PC-9 (cell line): ENCODE data around the gene NME9. TPM values are rescaled to one million over a fixed set of nuclear protein-coding genes. Genes with fewer than 3 reads are reported as not detected.

Experiments
- BruUV-seq: library from RNA; stranded (reverse); fragments of 400-500 nt; replicated peaks from 2 replicates; lab custom pipeline; 2021; lab: Mats Ljungman, UMichigan
- CTCF ChIA-PET: fragments of 300-600 bp; sonication (Branson Sonifier 250); formaldehyde crosslinking; loops from one replicate; lab custom pipeline; 2022; ENCODE audit warnings: antibody characterized with exemption; lab: Charles Lee
- POLR2A ChIA-PET: fragments of 300-600 bp; sonication (Branson Sonifier 250); formaldehyde crosslinking; loops from one replicate; lab custom pipeline; 2022; ENCODE audit warnings: antibody characterized with exemption; ENCODE audit not compliant: unreplicated experiment; lab: Charles Lee
- DNase-seq, 2 experiments: peaks; one replicate each; pipeline versions ENCODE4 v3.0.0 to v3.0.0-alpha.2; 2015 to 2022; ENCODE audit warnings: mixed read lengths in 1 of 2
- H2AFZ ChIP-seq: fragments of 200-600 bp; sonication (generic); 2 replicates; pipeline ENCODE4 v1.8.1; 2017; ENCODE audit warnings: antibody characterized with exemption
- H3F3A ChIP-seq: fragments of 200-600 bp; sonication (generic); 2 replicates; pipeline ENCODE4 v1.8.1; 2017; ENCODE audit warnings: antibody characterized with exemption, mild to moderate bottlenecking, low read depth; ENCODE audit not compliant: insufficient read depth
- H3K27ac ChIP-seq: fragments of 200-600 bp; sonication (generic); 2 replicates; pipeline ENCODE4 v1.6.1; 2016; ENCODE audit warnings: mixed run types
- H3K27me3 ChIP-seq: fragments of 200-600 bp; sonication (generic); 2 replicates; pipeline ENCODE4 v1.6.1; 2016; ENCODE audit warnings: low read depth, mixed run types; ENCODE audit not compliant: insufficient read depth
- H3K36me3 ChIP-seq: fragments of 200-600 bp; sonication (generic); 2 replicates; pipeline ENCODE4 v1.6.1; 2016; ENCODE audit warnings: low read depth, mixed run types
- H3K4me1 ChIP-seq: fragments of 200-600 bp; sonication (generic); replicated peaks from 2 replicates; pipeline ENCODE4 v1.6.1; 2016; ENCODE audit warnings: mixed run types; ENCODE audit not compliant: insufficient read depth
- H3K4me2 ChIP-seq: fragments of 200-600 bp; sonication (generic); 2 replicates; pipeline ENCODE4 v1.6.1; 2017; ENCODE audit warnings: mixed run types
- H3K4me3 ChIP-seq: fragments of 200-600 bp; sonication (generic); 2 replicates; pipeline ENCODE4 v1.6.1; 2016; ENCODE audit warnings: mixed run types
- H3K79me2 ChIP-seq: fragments of 200-600 bp; sonication (generic); 2 replicates; pipeline ENCODE4 v1.6.1; 2017; ENCODE audit warnings: low read depth, mixed run types
- H3K9me2 ChIP-seq: fragments of 200-600 bp; sonication (generic); 2 replicates; pipeline ENCODE4 v1.8.1; 2017; ENCODE audit warnings: mild to moderate bottlenecking; ENCODE audit not compliant: insufficient read depth
- H3K9me3 ChIP-seq: fragments of 200-600 bp; sonication (generic); 2 replicates; pipeline ENCODE4 v1.8.1; 2016; ENCODE audit warnings: low read depth; ENCODE audit not compliant: insufficient read depth
- H4K20me1 ChIP-seq: fragments of 200-600 bp; sonication (generic); 2 replicates; pipeline ENCODE4 v1.8.1; 2017; ENCODE audit not compliant: insufficient read depth
- CTCF ChIP-seq: fragments of 200-600 bp; sonication (generic); conservative IDR thresholded peaks from 2 replicates; pipeline ENCODE4 v1.6.1; 2017; ENCODE audit warnings: mixed run types, antibody characterized with exemption, mild to moderate bottlenecking, moderate library complexity
- EZH2 ChIP-seq: fragments of 200-600 bp; sonication (generic); IDR thresholded peaks from 2 replicates; pipeline ENCODE4 v1.8.0; 2017; ENCODE audit warnings: antibody characterized with exemption, low read depth
- intact Hi-C: fragments of 100-400 bp; cut with micrococcal nuclease; formaldehyde crosslinking; loops from one replicate; pipeline ENCODE4 v1.10.0; 2022; ENCODE audit not compliant: unreplicated experiment
- total RNA-seq: library from RNA; stranded (reverse); gene quantifications from 2 replicates; pipeline ENCODE4 v1.2.3, GENCODE V29; 2021

The NME9 gene
- total RNA-seq, 1 experiment from 2014 or later: not detected

GRCh38 chr3:138296639-138297038 lies 33.0 kb downstream of the NME9 start:
- H3F3A ChIP-seq: no peaks in the 10 kb centered on the region
- BruUV-seq: no TSS peak
- no peaks in the 10 kb centered on the region for H3K9me2 ChIP-seq
- no peak overlapping the region for H3K4me2 ChIP-seq
- intact Hi-C loops: no loop called here
- no peak overlapping the region for H3K4me3 ChIP-seq
- H3K4me1 ChIP-seq: no peaks in the 10 kb centered on the region
- ChIA-PET POLR2A (no interaction called here), CTCF (no interaction called here)
- TF ChIP-seq CTCF: no peak
- no peak for TF ChIP-seq EZH2
- no peaks in the 10 kb centered on the region for H3K79me2 ChIP-seq
- no peaks in the 10 kb centered on the region for H3K9me3 ChIP-seq
- no peak overlapping the region for H3K27ac ChIP-seq
- H3K27me3 ChIP-seq: no peaks in the 10 kb centered on the region
- no peak for DNase-seq
- no peaks in the 10 kb centered on the region for H4K20me1 ChIP-seq
- no peaks in the 10 kb centered on the region; the same call in none of the 2 replicates for H3K36me3 ChIP-seq
- no peak overlapping the region for H2AFZ ChIP-seq

GRCh38 chr3:138289701-138290100 lies 40.0 kb downstream of the NME9 start:
- H3K4me3 ChIP-seq: no peak overlapping the region
- ChIA-PET CTCF (no interaction called here), POLR2A (no interaction called here)
- H3K27me3 ChIP-seq: no peaks in the 10 kb centered on the region
- no peak overlapping the region for H3K27ac ChIP-seq
- H3K4me1 ChIP-seq: no peaks in the 10 kb centered on the region
- no peaks in the 10 kb centered on the region for H3K9me2 ChIP-seq
- H4K20me1 ChIP-seq: no peaks in the 10 kb centered on the region
- no peak overlapping the region for H3K4me2 ChIP-seq
- H3K36me3 ChIP-seq: no peaks in the 10 kb centered on the region
- no peaks in the 10 kb centered on the region for H3F3A ChIP-seq
- no TSS peak for BruUV-seq
- no peaks in the 10 kb centered on the region for H3K9me3 ChIP-seq
- DNase-seq: no peak
- H2AFZ ChIP-seq: no peak overlapping the region
- TF ChIP-seq CTCF (no peak), EZH2 (no peak)
- no peaks in the 10 kb centered on the region for H3K79me2 ChIP-seq
- intact Hi-C loops: no loop called here

- H3K27me3 ChIP-seq: no peaks in the 10 kb centered on the region
- no peaks in the 10 kb centered on the region for H3K36me3 ChIP-seq
- no peaks in the 10 kb centered on the region for H3K4me1 ChIP-seq
- no TSS peak for BruUV-seq
- H3K4me3 ChIP-seq: no peak overlapping the region
- H3K9me2 ChIP-seq: no peaks in the 10 kb centered on the region
- H2AFZ ChIP-seq: no peak overlapping the region
- H3K27ac ChIP-seq: no peak overlapping the region
- no peaks in the 10 kb centered on the region for H3F3A ChIP-seq
- TF ChIP-seq EZH2 (no peak), CTCF (no peak)
- DNase-seq: no peak
- H3K4me2 ChIP-seq: no peak overlapping the region
- no peaks in the 10 kb centered on the region for H4K20me1 ChIP-seq
- POLR2A ChIA-PET: no interaction called here
- no peaks in the 10 kb centered on the region for H3K79me2 ChIP-seq
- no peaks in the 10 kb centered on the region for H3K9me3 ChIP-seq
- CTCF ChIA-PET: no interaction called here
- intact Hi-C loops: no loop called here
Measured at GRCh38 chr3:138289260-138289659, 40.4 kb downstream of the NME9 start.
